Umbilical cord (tissue), 2 donors: ENCODE data around the gene CCDC57. TPM values are rescaled to one million over a fixed set of nuclear protein-coding genes. Genes with fewer than 3 reads are reported as not detected.

Source experiments
- DNase-seq: peaks from one replicate; pipeline ENCODE4 v3.0.0-alpha.2; 2015; ENCODE audit warnings: low spot score
- total RNA-seq: library from RNA; depleted of rRNA; stranded (reverse); fragments of >200 nt; gene quantifications from one replicate; pipeline ENCODE4 v1.2.3, GENCODE V29; 2014; ENCODE audit warnings: low replicate concordance; ENCODE audit not compliant: insufficient read depth

The CCDC57 gene
- total RNA-seq, 1 donor from 2014 or later, result 17.1 TPM

DNA sequence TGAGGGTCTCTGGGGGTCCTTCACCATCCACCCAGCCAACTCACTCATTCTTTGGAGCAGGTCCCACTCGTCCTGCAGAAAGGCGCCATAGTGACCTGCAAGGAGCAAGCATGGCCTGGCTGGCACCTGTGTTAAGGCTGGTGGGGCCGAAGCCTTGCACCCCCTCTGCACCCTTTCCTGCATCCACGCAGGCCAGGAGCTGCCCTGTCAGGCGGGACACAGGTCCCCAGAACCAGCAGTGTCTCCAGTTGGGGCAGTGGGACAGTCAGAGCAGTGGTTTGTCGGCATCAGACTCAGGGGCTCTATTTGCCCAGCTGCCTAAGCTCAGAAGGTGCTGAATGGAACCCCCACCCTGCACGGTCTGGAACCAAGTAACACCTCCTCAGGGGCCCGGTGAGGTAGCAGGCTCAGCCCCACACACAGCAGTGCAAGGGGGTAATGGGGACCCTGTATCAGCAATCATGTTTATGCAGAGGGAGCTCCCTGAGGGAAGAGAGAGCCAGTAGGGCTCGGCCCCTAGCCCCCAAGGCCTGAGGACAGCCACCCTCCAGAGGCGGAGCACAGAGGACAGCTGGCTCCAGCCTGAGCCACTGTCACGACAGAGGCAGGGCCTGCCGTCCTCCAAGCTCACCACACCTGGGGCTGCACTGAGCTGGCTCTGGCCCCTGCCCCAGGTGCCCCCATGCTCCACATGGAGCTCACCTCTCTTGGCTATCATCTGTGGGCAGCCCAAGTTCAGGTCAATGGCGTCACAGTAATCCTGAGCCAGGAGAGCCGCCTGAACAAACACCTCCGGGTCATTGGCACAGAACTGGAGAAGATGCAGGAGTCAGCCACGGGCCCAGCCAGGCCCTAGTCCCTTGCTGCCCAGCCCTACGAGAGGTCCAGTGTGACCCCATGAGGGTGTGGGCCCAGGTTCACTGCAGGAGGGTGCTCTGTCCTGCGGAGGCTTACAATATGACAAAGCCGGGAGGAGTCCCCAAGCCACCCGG, 148.9 kb downstream of the CCDC57 start:
- DNase-seq, result no peak

- DNase-seq, result no peak
Observed at GRCh38 chr17:82062984-82063368, 149.7 kb downstream of the CCDC57 start.

GRCh38 chr17:82062076-82062983, 150.3 kb downstream of the CCDC57 start:
- DNase-seq, result no peak

GRCh38 chr17:82061047-82061925, 151.4 kb downstream of the CCDC57 start:
- DNase-seq, result no peak

GRCh38 chr17:82060614-82061013, 152.0 kb downstream of the CCDC57 start:
- no peak for DNase-seq

DNA sequence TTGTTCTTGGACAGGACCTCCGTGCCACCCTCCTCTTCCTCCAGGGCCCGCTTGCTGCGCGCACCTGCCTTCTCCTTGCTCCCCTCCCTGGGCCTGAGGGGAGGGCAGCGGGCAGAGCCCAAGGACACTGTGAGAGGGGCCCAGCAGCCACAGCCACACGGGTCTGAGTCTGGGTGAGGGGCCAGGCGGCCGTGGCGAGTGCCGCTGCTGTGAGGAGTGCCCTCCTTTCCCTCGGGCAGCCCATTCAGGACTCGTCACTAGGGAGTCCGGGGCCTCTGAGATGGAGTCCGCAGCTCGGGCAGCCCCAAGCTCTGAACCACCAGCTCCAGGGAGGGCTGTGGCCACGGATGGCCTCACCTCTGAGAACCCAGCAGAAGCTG, 152.7 kb downstream of the CCDC57 start:
- DNase-seq, result no peak

- DNase-seq, result no peak
Observed at GRCh38 chr17:82059272-82060000, 153.2 kb downstream of the CCDC57 start.

GRCh38 chr17:82058855-82059249, 153.8 kb downstream of the CCDC57 start:
- no peak for DNase-seq

DNA sequence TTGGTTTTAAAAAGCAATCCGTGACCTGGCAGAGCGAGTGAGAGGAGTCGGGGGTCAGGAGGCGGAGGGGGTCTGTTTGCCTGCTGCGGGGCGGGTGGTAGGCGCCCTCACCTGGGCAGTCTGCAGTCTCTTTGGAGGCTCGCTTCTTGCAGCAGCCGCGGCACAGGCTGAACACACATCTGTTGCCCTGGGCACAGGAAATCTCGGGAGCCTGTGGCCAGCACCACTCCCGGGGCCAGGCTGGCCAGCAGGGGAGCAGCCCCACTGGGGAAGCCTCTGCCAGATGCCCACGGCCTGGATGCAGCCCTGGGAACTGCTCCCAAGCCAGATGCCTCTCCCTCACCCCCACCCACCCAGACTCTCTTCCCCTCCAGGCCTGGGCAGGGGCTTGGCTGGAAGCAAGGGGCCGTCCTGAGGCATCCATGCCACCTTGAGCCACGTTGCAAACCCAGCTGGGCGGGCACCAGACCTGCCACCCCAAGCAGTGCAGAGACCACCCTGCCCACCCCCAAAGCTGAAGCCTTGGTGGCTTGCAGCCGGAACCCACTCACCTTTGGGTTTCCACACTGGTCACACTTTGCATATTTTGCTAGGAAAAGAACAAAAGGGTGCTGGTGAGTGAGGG, 154.3 kb downstream of the CCDC57 start:
- DNase-seq, result no peak

GRCh38 chr17:82056729-82057621, 155.7 kb downstream of the CCDC57 start:
- no peak for DNase-seq

DNA sequence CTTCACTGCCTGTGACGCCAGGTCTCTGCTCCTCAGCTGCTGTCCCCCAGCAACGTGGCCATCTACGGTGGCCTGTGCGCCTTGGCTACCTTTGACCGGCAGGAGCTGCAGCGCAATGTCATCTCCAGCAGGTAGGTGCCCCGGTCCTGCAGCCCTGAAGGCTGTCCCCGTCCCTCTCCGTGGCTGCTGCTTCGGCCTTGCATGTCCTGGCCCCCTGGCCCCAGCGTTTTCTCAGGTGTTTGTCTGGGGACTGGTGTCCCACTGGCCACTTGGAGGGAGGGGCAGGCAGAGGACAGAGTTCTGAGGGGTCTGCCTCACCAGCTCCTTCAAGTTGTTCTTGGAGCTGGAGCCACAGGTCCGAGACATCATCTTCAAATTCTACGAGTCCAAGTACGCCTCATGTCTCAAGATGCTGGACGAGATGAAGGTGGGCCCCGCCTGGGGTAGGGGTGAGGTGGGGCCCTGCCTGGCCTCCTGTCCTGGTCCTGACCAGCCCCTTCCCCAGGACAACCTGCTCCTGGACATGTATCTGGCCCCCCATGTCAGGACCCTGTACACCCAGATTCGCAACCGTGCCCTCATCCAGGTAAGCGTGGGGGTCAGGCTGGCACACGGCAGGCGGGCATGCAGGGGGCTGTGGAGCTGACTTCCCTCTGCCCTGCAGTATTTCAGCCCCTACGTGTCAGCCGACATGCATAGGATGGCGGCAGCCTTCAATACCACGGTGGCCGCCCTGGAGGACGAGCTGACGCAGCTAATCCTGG, 156.5 kb downstream of the CCDC57 start:
- no peak for DNase-seq

GRCh38 chr17:82055023-82055964, 157.3 kb downstream of the CCDC57 start:
- DNase-seq, result no peak

DNA sequence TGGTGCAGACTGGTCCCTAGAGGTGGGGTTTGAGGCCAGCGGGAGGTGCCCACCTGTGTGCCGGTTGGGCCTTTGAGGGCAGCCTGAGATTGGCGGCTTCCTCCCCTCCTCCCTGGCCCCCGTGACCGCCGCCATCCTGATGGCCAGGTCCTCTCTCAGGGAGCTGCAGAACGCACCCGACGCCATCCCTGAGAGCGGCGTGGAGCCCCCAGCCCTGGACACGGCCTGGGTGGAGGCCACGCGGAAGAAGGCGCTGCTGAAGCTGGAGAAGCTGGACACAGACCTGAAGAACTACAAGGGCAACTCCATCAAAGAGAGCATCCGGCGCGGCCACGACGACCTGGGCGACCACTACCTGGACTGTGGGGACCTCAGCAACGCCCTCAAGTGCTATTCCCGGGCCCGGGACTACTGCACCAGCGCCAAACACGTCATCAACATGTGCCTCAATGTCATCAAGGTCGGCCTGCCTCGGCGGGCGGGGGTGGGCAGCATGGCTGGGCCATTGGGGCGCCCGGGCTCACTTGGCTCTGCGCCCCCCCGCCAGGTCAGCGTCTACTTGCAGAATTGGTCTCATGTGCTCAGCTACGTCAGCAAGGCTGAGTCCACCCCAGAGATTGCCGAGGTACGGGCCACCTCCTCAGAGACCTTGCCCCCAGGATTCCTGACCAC, 158.2 kb downstream of the CCDC57 start:
- no peak for DNase-seq

DNA sequence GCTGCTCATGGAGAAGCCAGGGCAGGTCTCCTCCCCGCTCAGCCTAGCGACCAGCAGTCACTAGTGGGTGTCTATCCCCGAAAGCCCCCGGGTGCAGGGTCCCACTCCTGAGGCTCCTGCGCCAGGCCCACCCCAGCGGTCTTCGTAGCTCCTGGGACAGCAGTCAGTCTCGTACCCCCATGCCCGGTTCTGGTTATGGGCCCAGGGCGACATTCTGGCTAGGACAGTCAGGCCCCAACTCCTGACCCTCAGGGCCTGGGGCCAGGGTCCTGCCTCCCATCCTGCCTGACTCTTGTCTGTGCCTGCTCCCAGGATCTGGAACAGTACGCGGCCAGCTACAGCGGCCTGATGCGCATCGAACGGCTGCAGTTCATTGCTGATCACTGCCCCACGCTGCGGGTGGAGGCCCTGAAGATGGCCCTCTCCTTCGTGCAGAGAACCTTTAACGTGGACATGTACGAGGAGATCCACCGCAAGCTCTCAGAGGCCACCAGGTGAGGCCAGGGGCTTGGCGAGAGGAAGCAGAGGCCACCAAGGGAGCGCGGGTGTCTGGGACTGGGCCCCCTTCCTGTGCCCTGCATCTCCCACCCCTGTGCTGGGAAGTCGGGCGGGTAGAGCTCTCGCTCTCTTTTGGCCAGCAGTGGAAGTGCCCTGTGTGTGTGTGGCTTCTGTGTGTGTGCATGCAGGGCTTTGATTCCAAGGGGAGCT, 158.9 kb downstream of the CCDC57 start:
- DNase-seq, result no peak

DNA sequence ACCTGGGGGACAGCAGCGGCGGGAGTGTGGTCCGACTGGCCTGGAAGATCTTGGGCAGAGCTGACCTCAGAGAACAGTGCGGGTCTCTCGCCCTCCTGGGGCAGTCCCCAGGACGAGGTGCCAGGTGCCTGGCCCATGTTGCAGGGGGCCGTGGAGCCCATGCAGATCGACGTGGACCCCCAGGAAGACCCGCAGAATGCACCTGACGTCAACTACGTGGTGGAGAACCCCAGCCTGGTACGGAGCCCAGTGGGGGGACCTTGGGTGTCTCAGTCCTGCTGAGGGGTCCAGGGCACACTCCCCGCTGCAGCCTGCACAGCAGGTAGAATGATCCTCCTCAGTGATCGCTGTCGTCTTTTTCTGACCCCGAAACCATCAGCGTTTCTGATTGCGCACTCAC, 159.5 kb downstream of the CCDC57 start:
- DNase-seq, result no peak

- DNase-seq, result no peak
Observed at GRCh38 chr17:82052638-82053059, 160.0 kb downstream of the CCDC57 start.
